Activated CD4-positive, alpha-beta memory T cell treated with anti-CD3 and anti-CD28 coated beads for 36 hours (primary cell): ENCODE measurements around the gene GNAO1. TPM values are rescaled to one million over a fixed set of nuclear protein-coding genes. Genes with fewer than 3 reads are reported as not detected.

Source experiments
- CTCF ChIA-PET: fragments of 350-600 bp; sonication (Branson Sonifier 250); formaldehyde crosslinking; loops from one replicate; lab custom pipeline; 2021; ENCODE audit warnings: antibody characterized with exemption, inconsistent platforms; lab: Charles Lee
- POLR2A ChIA-PET: fragments of 350-600 bp; sonication (Branson Sonifier 250); formaldehyde crosslinking; loops from one replicate; lab custom pipeline; 2021; ENCODE audit warnings: antibody characterized with exemption; lab: Charles Lee
- DNase-seq: peaks from one replicate; pipeline ENCODE4 v3.0.0-alpha.2; 2020
- H3K27ac Mint-ChIP-seq: one replicate; pipeline ENCODE4 v1.8.0; 2021; ENCODE audit warnings: mixed read lengths
- H3K27me3 Mint-ChIP-seq: one replicate; pipeline ENCODE4 v1.8.0; 2021; ENCODE audit warnings: mixed read lengths
- H3K36me3 Mint-ChIP-seq: one replicate; pipeline ENCODE4 v1.8.0; 2021; ENCODE audit warnings: mixed read lengths
- H3K4me1 Mint-ChIP-seq: one replicate; pipeline ENCODE4 v1.8.0; 2021; ENCODE audit warnings: low read depth, mixed read lengths
- H3K4me3 Mint-ChIP-seq: one replicate; pipeline ENCODE4 v1.8.0; 2021; ENCODE audit warnings: mild to moderate bottlenecking, mixed read lengths
- H3K9me3 Mint-ChIP-seq: one replicate; pipeline ENCODE4 v1.8.0; 2021; ENCODE audit warnings: mixed read lengths
- intact Hi-C: fragments of 100-400 bp; cut with micrococcal nuclease; formaldehyde crosslinking; loops from one replicate; pipeline ENCODE4 v1.15.1; 2023
- total RNA-seq, 2 experiments: library from RNA; stranded (reverse); gene quantifications; one replicate each; pipeline ENCODE4 v1.2.3, GENCODE V29; 2021

GNAO1 gene
- total RNA-seq, 2 experiments from 2014 or later = 1.3 to 1.4 TPM

DNA sequence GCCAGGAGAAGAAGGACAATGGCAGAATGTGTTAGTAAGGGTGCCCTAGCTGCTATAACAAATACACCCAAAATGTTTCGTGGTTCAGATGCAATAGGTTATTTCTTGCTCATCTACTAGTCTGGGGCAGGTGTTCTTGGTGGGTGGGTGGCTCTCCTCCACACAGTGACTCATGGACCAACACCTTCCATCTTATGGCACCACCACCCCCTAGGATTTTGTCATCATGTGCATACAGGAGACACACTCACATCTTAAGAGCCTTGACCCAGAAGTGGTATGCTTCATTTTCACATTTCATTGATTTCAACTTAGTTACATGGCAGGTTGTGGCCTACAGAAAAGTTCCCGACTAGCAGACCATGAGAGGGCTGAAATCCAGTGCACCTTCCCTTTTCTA, 119.4 kb downstream of the GNAO1 start:
- no peaks in the 10 kb centered on the region for H3K27me3 Mint-ChIP-seq
- H3K4me1 Mint-ChIP-seq = no peaks in the 10 kb centered on the region
- intact Hi-C loops = loop anchor here (10.0 kb wide), 1 partner anchor 846 kb away; no protein-coding TSS in a partner anchor
- ChIA-PET CTCF (interaction anchor here (0.9 kb wide), 1 partner anchor 846 kb away, joined by 5 read pairs; no protein-coding TSS in a partner anchor), POLR2A (no interaction called here)
- no peak overlapping the region for H3K27ac Mint-ChIP-seq
- DNase-seq = no peak
- no peaks in the 10 kb centered on the region for H3K36me3 Mint-ChIP-seq
- H3K9me3 Mint-ChIP-seq = no peaks in the 10 kb centered on the region
- H3K4me3 Mint-ChIP-seq = no peak overlapping the region

DNA sequence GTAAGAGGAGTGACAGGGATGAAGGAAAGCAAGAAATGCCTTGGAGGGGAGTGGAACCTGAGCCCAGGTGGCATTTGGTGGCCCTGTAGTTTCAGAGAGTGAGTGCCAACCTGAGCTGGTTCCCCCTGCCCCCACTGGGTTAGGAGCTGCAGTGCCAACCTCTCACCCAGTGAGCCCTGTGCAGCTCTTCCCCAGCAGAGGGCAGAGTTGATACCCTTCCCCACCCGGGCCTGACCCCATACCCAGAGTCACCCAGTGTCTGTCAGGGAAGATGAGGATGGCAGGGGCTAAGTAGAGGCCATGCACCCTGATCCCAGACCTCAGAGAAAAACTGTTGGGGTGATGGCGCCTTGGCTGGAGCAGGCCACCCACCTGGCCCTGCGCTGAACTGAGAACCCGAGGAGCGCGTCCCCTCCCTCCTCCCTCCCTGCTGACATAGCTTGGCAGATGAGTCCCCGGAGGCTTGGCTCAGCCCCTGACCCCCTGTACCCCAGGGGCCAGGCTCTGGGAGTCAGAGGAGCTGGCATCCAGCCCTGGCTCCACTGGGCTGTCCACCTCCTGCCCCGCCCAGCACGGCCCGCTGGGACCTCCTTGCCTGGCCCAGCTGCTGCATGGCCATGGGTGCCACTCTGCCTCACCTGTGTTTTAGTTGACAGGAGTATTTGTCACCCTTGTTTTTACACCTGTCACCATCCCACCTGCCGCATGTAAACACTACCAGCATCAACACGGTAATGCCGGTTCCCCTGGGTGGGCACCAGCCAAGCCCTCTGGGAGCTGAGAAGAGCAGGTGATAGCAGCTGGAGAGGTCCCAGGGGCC, 120.1 kb downstream of the GNAO1 start:
- no peaks in the 10 kb centered on the region for H3K36me3 Mint-ChIP-seq
- H3K27ac Mint-ChIP-seq = no peak overlapping the region
- CTCF ChIA-PET = interaction anchor here (0.9 kb wide), 1 partner anchor 846 kb away, joined by 5 read pairs; no protein-coding TSS in a partner anchor
- H3K4me3 Mint-ChIP-seq = no peak overlapping the region
- no peak for DNase-seq
- no peaks in the 10 kb centered on the region for H3K9me3 Mint-ChIP-seq
- H3K27me3 Mint-ChIP-seq = no peaks in the 10 kb centered on the region
- intact Hi-C loops = loop anchor here (10.0 kb wide), 1 partner anchor 847 kb away; no protein-coding TSS in a partner anchor
- no peaks in the 10 kb centered on the region for H3K4me1 Mint-ChIP-seq
- POLR2A ChIA-PET = no interaction called here

GRCh38 chr16:56312028-56312300, 120.7 kb downstream of the GNAO1 start:
- no peaks in the 10 kb centered on the region for H3K27me3 Mint-ChIP-seq
- no peaks in the 10 kb centered on the region for H3K9me3 Mint-ChIP-seq
- CTCF ChIA-PET = no interaction called here
- H3K27ac Mint-ChIP-seq = no peak overlapping the region
- POLR2A ChIA-PET = no interaction called here
- no peak for DNase-seq
- H3K4me3 Mint-ChIP-seq = no peak overlapping the region
- no peaks in the 10 kb centered on the region for H3K36me3 Mint-ChIP-seq
- no peaks in the 10 kb centered on the region for H3K4me1 Mint-ChIP-seq
- intact Hi-C loops = loop anchor here (10.0 kb wide), 1 partner anchor 847 kb away; no protein-coding TSS in a partner anchor

- ChIA-PET POLR2A (no interaction called here), CTCF (no interaction called here)
- Mint-ChIP-seq H3K4me3 (no peak overlapping the region), H3K4me1 (no peaks in the 10 kb centered on the region), H3K36me3 (no peaks in the 10 kb centered on the region), H3K27ac (no peak overlapping the region), H3K9me3 (no peaks in the 10 kb centered on the region), H3K27me3 (no peaks in the 10 kb centered on the region)
- DNase-seq = no peak
- intact Hi-C loops = loop anchor here (10.0 kb wide), 1 partner anchor 848 kb away; no protein-coding TSS in a partner anchor
Observed at GRCh38 chr16:56312556-56312955, 121.3 kb downstream of the GNAO1 start.

GRCh38 chr16:56314244-56314850, 123.1 kb downstream of the GNAO1 start:
- Mint-ChIP-seq H3K27ac (no peak overlapping the region), H3K9me3 (no peaks in the 10 kb centered on the region), H3K4me3 (no peak overlapping the region), H3K4me1 (peaks cover 3% of the 10 kb centered on the region), H3K36me3 (no peaks in the 10 kb centered on the region), H3K27me3 (no peaks in the 10 kb centered on the region)
- intact Hi-C loops = loop anchor here (10.0 kb wide), 1 partner anchor 850 kb away; no protein-coding TSS in a partner anchor
- DNase-seq = no peak
- POLR2A ChIA-PET = no interaction called here
- CTCF ChIA-PET = no interaction called here

DNA sequence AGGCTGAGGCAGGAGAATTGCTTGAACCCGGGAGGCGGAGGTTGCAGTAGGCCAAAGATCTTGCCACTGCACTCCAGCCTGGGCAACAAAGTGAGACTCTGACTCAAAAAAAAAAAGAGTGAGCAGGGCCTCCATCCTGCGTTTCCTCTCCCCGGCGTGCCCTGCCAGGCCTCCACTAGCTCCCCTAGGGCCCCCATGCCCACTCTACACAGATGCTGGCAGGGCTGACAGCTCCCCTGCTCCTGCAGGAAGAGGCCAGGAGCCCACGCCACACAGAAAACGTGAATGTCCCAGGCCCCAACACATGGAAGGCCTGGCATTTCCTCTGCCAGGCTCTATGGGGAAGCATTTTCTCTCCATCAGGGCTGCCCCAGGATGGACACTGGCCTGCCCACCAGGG, 124.7 kb downstream of the GNAO1 start:
- H3K27me3 Mint-ChIP-seq = no peaks in the 10 kb centered on the region
- no peaks in the 10 kb centered on the region for H3K9me3 Mint-ChIP-seq
- peaks cover 3% of the 10 kb centered on the region for H3K4me1 Mint-ChIP-seq
- intact Hi-C loops = loop anchor here (10.0 kb wide), 1 partner anchor 851 kb away; no protein-coding TSS in a partner anchor
- DNase-seq = no peak
- no peaks in the 10 kb centered on the region for H3K36me3 Mint-ChIP-seq
- no peak overlapping the region for H3K4me3 Mint-ChIP-seq
- no peak overlapping the region for H3K27ac Mint-ChIP-seq
- ChIA-PET POLR2A (no interaction called here), CTCF (interaction anchor here (1.0 to 4.3 kb wide), 2 partner anchors 371 to 374 kb away, joined by 3 to 123 read pairs; no protein-coding TSS in a partner anchor)

GRCh38 chr16:56316545-56316944, 125.3 kb downstream of the GNAO1 start:
- Mint-ChIP-seq H3K4me1 (peaks cover 3% of the 10 kb centered on the region), H3K9me3 (no peaks in the 10 kb centered on the region), H3K4me3 (no peak overlapping the region), H3K36me3 (no peaks in the 10 kb centered on the region), H3K27ac (no peak overlapping the region), H3K27me3 (no peaks in the 10 kb centered on the region)
- intact Hi-C loops = loop anchor here (10.0 kb wide), 1 partner anchor 852 kb away; no protein-coding TSS in a partner anchor
- POLR2A ChIA-PET = no interaction called here
- CTCF ChIA-PET = interaction anchor here (2.4 to 4.3 kb wide), 3 partner anchors 275 to 852 kb away, joined by 10 to 123 read pairs (median 38); no protein-coding TSS in a partner anchor
- DNase-seq = no peak

- Mint-ChIP-seq H3K36me3 (no peaks in the 10 kb centered on the region), H3K27me3 (no peaks in the 10 kb centered on the region), H3K27ac (no peak overlapping the region), H3K4me1 (peaks cover 3% of the 10 kb centered on the region), H3K9me3 (no peaks in the 10 kb centered on the region), H3K4me3 (no peak overlapping the region)
- intact Hi-C loops = loop anchor here (1.0 to 10.0 kb wide), 6 partner anchors 39 to 853 kb away; no protein-coding TSS in a partner anchor
- ChIA-PET POLR2A (no interaction called here), CTCF (interaction anchor here (0.6 to 4.3 kb wide), 40 partner anchors 9 to 853 kb away, joined by 3 to 123 read pairs (median 4); no protein-coding TSS in a partner anchor)
- peak; percentile 87 for DNase-seq
Observed at GRCh38 chr16:56317998-56318826, 126.9 kb downstream of the GNAO1 start.

DNA sequence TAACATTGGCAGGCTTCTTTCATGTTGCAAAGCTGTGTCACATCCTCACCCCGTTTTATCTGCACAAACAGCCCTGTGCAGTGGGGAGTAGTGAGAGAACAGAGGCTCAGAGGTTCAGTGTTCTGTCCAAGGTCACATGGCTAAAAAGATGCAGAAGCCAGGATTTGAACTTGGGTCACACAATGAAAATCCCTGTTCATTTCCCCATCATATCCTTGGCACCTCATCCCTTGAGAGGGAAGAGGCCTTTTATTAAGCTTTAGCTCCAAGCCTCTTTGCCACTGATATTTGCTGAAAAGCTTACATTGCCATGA, 127.5 kb downstream of the GNAO1 start:
- H3K4me1 Mint-ChIP-seq = peaks cover 3% of the 10 kb centered on the region
- DNase-seq = no peak
- no peaks in the 10 kb centered on the region for H3K36me3 Mint-ChIP-seq
- ChIA-PET POLR2A (no interaction called here), CTCF (interaction anchor here (0.6 to 4.3 kb wide), 31 partner anchors 10 to 854 kb away, joined by 3 to 123 read pairs (median 5); no protein-coding TSS in a partner anchor)
- no peak overlapping the region for H3K4me3 Mint-ChIP-seq
- H3K9me3 Mint-ChIP-seq = no peaks in the 10 kb centered on the region
- H3K27me3 Mint-ChIP-seq = no peaks in the 10 kb centered on the region
- H3K27ac Mint-ChIP-seq = no peak overlapping the region
- intact Hi-C loops = loop anchor here (1.0 to 10.0 kb wide), 6 partner anchors 39 to 854 kb away; no protein-coding TSS in a partner anchor

GRCh38 chr16:56319376-56319775, 128.1 kb downstream of the GNAO1 start:
- no peaks in the 10 kb centered on the region for H3K9me3 Mint-ChIP-seq
- H3K27me3 Mint-ChIP-seq = no peaks in the 10 kb centered on the region
- ChIA-PET POLR2A (no interaction called here), CTCF (interaction anchor here (1.0 to 4.3 kb wide), 9 partner anchors 10 to 374 kb away, joined by 3 to 123 read pairs (median 8); no protein-coding TSS in a partner anchor)
- no peak for DNase-seq
- no peaks in the 10 kb centered on the region for H3K36me3 Mint-ChIP-seq
- no peak overlapping the region for H3K27ac Mint-ChIP-seq
- intact Hi-C loops = loop anchor here (2.0 to 10.0 kb wide), 2 partner anchors 117 to 855 kb away; no protein-coding TSS in a partner anchor
- no peak overlapping the region for H3K4me3 Mint-ChIP-seq
- peaks cover 3% of the 10 kb centered on the region for H3K4me1 Mint-ChIP-seq

- no peak overlapping the region for H3K4me3 Mint-ChIP-seq
Observed at GRCh38 chr16:56320056-56320455, 128.8 kb downstream of the GNAO1 start.

More at GRCh38 chr16:56320056-56320455, 128.8 kb downstream of the GNAO1 start:
- intact Hi-C loops = no loop called here
- H3K27me3 Mint-ChIP-seq = no peaks in the 10 kb centered on the region
- H3K27ac Mint-ChIP-seq = no peak overlapping the region
- H3K36me3 Mint-ChIP-seq = no peaks in the 10 kb centered on the region
- CTCF ChIA-PET = interaction anchor here (4.3 kb wide), 1 partner anchor 375 kb away, joined by 123 read pairs; no protein-coding TSS in a partner anchor
- DNase-seq = no peak
- H3K9me3 Mint-ChIP-seq = no peaks in the 10 kb centered on the region
- POLR2A ChIA-PET = no interaction called here
- peaks cover 3% of the 10 kb centered on the region for H3K4me1 Mint-ChIP-seq
